ENCODE data around the gene NGF.

NGF gene

DNA sequence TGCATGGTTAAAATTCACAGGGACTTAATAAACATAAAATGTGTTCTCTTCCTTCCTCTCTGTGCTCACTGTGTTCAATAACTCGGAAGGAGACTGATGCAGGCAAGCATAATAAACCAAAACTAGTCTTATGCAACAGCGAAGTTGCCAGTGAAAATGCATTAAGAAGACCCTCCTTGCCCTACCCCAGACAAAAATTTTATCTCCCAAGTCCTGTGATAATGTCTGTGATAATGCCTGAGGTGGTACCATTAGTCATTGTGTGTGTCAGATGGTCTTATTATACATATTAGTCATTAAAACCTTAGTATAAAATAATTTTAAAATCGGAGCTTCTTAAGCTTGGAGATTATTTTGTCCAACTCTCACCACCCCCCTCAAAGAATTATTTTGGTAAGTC is 97.8 kb downstream of the NGF start:
- Histone ChIP-seq H3K9me3 (ENCODE audit: control insufficient read depth, low read length) (peaks cover 14% of the 10 kb centered on the region), H3K27ac (ENCODE audit: low read depth, low read length, severe bottlenecking) (no peak overlapping the region), H3K36me3 (ENCODE audit: control insufficient read depth, insufficient read depth, low read length) (no peaks in the 10 kb centered on the region), H3K4me3 (ENCODE audit: extremely low read depth, insufficient read depth, low read length, poor library complexity, severe bottlenecking) (no peak overlapping the region), H3K4me1 (ENCODE audit: control insufficient read depth, insufficient read depth, low read length, poor library complexity, severe bottlenecking) (peaks cover 3% of the 10 kb centered on the region)
- 0% methylated on average over 1 of the region's 3 CpGs; no CpG with 5 or more reads in 1 of the 2 experiments for WGBS, 2 experiments (ENCODE audit: insufficient coverage in 2 of 2)

DNA sequence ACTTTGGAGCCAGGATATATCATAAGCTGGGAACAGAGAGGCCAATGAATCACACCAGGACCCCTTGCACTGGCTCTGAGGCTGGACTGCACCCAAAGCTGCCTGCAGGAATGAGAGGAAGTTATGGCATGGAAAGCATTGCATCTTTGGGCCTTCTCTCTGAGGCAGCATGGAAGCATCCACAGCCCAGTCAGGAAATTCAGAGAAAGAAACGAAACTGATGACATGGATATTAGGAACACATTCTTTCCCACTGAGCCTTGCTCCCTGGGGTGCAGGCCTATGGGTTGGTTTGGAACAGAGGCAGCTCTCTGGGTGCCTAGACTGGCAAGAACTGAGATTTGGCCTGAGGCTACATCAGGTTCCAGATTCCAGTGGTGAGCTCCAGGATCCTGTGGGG is 98.6 kb downstream of the NGF start:
- H3K4me1 ChIP-seq (ENCODE audit: control insufficient read depth, insufficient read depth, low read length, poor library complexity, severe bottlenecking), result peaks cover 3% of the 10 kb centered on the region
- H3K27ac ChIP-seq (ENCODE audit: low read depth, low read length, severe bottlenecking), result no peak overlapping the region
- no peaks in the 10 kb centered on the region for H3K36me3 ChIP-seq (ENCODE audit: control insufficient read depth, insufficient read depth, low read length)
- 75 to 100% methylated on average over 1 of the region's 1 CpG for WGBS, 2 experiments (ENCODE audit: insufficient coverage in 2 of 2)
- peaks cover 14% of the 10 kb centered on the region for H3K9me3 ChIP-seq (ENCODE audit: control insufficient read depth, low read length)
- H3K4me3 ChIP-seq (ENCODE audit: extremely low read depth, insufficient read depth, low read length, poor library complexity, severe bottlenecking), result no peak overlapping the region

- H3K9me3 ChIP-seq (ENCODE audit: control insufficient read depth, low read length), result peaks cover 14% of the 10 kb centered on the region
- no peak overlapping the region for H3K4me3 ChIP-seq (ENCODE audit: extremely low read depth, insufficient read depth, low read length, poor library complexity, severe bottlenecking)
- peaks cover 3% of the 10 kb centered on the region for H3K4me1 ChIP-seq (ENCODE audit: control insufficient read depth, insufficient read depth, low read length, poor library complexity, severe bottlenecking)
- H3K36me3 ChIP-seq (ENCODE audit: control insufficient read depth, insufficient read depth, low read length), result no peaks in the 10 kb centered on the region
- no peak overlapping the region for H3K27ac ChIP-seq (ENCODE audit: low read depth, low read length, severe bottlenecking)
These were observed 99.0 kb downstream of the NGF start for GRCh38 chr1:115239148-115239422.

- Histone ChIP-seq H3K27ac (ENCODE audit: low read depth, low read length, severe bottlenecking) (no peak overlapping the region), H3K4me1 (ENCODE audit: control insufficient read depth, insufficient read depth, low read length, poor library complexity, severe bottlenecking) (peaks cover 3% of the 10 kb centered on the region), H3K36me3 (ENCODE audit: control insufficient read depth, insufficient read depth, low read length) (no peaks in the 10 kb centered on the region), H3K4me3 (ENCODE audit: extremely low read depth, insufficient read depth, low read length, poor library complexity, severe bottlenecking) (no peak overlapping the region), H3K9me3 (ENCODE audit: control insufficient read depth, low read length) (peaks cover 14% of the 10 kb centered on the region)
- 97 to 100% methylated on average over 3 to 4 of the region's 5 CpGs for WGBS, 2 experiments (ENCODE audit: insufficient coverage in 2 of 2)
These were observed 99.5 kb downstream of the NGF start for GRCh38 chr1:115238336-115239147.

- Histone ChIP-seq H3K9me3 (ENCODE audit: control insufficient read depth, low read length) (peaks cover 14% of the 10 kb centered on the region), H3K4me3 (ENCODE audit: extremely low read depth, insufficient read depth, low read length, poor library complexity, severe bottlenecking) (no peak overlapping the region), H3K4me1 (ENCODE audit: control insufficient read depth, insufficient read depth, low read length, poor library complexity, severe bottlenecking) (peaks cover 3% of the 10 kb centered on the region), H3K27ac (ENCODE audit: low read depth, low read length, severe bottlenecking) (no peak overlapping the region), H3K36me3 (ENCODE audit: control insufficient read depth, insufficient read depth, low read length) (no peaks in the 10 kb centered on the region)
- 83 to 95% methylated on average over 2 to 5 of the region's 5 CpGs for WGBS, 2 experiments (ENCODE audit: insufficient coverage in 2 of 2)
These were observed 100.5 kb downstream of the NGF start for GRCh38 chr1:115237507-115237906.

DNA sequence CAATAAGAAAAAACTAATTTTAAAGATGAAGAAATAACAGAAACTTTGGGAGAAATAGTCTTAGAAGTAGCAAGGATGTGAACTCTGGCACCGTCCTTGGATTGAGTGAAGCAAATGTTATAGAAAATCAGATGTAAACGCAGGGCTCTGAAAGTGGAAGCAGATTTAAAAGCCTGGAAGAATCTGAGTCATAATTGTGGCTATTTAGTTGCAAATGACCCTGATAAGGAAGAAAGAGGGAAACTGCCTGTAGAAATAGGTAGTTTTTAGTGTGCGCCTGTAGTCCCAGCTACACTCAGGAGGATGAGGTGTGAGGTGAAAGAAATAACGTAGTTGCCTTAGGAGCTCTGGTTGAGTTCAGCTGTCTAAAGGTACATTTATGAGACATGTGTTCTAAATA is 101.0 kb downstream of the NGF start:
- 81 to 90% methylated on average over 4 of the region's 4 CpGs for WGBS, 2 experiments (ENCODE audit: insufficient coverage in 2 of 2)
- no peaks in the 10 kb centered on the region for H3K36me3 ChIP-seq (ENCODE audit: control insufficient read depth, insufficient read depth, low read length)

More for the DNA sequence above, 101.0 kb downstream of the NGF start:
- Histone ChIP-seq H3K27ac (ENCODE audit: low read depth, low read length, severe bottlenecking) (no peak overlapping the region), H3K9me3 (ENCODE audit: control insufficient read depth, low read length) (peaks cover 14% of the 10 kb centered on the region), H3K4me3 (ENCODE audit: extremely low read depth, insufficient read depth, low read length, poor library complexity, severe bottlenecking) (no peak overlapping the region), H3K4me1 (ENCODE audit: control insufficient read depth, insufficient read depth, low read length, poor library complexity, severe bottlenecking) (peaks cover 3% of the 10 kb centered on the region)
